GM21619 (cell line): Measurements from ENCODE around the gene TREML4.
"Not testable (repeated sequence)": the region's sequence is repeated elsewhere in the genome, so short reads cannot be mapped to it uniquely, and the experiment has no call there.

Experiments used
- ATAC-seq: cut with Tn5 transposase; IDR thresholded peaks from one replicate; pipeline ENCODE4 v1.9.1; 2021; ENCODE audit not compliant: unreplicated experiment

The TREML4 gene

DNA sequence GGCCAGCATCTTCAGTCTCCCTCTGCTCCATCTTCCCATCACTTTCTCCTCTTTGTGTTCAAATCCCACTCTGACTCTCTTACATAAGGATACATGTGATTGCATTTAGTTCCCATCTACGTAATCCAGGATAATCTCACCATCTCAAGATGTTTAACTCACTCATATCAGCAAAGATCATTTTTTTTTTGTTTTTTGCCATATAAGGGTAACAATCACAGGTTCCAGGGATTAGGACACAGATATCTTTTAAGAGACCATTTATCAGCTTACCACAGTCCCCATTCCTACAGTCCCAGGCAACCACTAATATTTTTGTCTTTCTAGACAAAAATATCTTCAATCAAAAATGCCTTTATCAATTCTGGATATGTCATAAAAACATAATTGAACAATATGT, 24.0 kb upstream of the TREML4 start:
- ATAC-seq = no peak

DNA sequence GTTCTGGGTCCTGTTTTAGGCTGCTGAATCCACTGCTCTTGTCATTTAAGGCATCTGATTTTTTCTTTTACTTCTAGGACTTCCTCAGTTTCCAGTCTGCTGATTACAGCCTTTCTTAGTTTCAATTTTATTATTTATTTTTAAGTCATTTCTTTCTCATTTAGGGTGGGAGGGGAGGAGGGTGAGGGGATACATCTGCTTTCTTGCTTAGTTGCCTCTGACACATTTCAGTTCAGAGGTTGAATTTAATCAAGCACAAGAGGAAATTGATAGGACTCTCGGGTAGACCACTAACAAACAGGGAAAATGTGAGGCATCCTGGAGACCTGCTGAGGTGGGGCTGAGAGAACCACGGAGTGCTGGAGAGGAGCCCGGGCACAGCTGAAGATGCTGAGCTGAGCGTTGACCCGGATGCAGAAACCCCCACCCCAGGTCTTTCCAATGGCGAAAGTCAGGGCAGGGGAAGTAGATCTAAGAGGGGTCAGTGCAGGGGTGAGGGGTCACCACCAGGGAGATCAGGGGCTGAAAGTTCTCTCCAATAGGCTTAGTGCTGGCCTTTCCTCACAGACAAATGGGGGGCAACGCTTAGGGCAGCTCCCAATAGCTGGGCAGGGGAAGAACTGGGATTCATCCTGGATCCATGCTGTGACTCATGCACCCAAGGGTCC, 19.6 kb upstream of the TREML4 start:
- ATAC-seq = no peak

DNA sequence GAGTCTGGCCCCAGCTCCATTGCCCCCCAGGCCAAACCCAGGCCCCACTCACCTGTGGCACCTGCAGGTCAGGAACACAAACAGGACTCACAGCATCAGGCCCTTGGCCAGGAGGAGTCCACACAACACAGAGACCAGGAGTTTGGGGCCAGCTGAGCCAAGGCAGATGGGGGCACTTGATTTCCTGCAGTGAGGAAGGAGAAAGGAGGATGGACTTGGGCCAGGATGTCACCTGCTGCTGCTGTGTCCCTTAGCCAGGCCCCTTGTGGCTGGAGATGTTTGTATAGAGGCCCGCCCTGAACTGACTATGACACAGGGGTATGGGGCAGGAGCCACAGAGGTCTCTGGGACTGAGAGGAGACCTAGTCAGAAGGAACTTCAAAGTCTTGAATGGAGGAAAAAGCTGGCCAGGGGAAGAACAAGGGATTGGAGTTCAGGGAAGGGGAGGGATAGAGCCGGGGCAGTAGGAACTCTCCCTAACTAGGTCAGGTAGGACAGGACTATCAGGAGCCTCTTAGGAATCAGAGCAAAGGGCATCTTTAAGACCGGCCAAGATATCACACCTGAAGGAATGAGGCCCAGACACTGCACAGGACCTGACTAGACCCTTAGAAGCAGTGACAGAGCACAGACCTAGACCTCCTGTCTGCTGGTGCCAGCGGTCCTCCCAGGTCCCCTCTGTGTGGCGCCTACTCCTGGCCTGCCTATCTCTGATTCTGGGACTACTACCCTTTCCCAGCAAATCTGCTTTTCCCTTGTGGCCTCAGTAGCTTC, 18.4 kb upstream of the TREML4 start:
- no peak for ATAC-seq

DNA sequence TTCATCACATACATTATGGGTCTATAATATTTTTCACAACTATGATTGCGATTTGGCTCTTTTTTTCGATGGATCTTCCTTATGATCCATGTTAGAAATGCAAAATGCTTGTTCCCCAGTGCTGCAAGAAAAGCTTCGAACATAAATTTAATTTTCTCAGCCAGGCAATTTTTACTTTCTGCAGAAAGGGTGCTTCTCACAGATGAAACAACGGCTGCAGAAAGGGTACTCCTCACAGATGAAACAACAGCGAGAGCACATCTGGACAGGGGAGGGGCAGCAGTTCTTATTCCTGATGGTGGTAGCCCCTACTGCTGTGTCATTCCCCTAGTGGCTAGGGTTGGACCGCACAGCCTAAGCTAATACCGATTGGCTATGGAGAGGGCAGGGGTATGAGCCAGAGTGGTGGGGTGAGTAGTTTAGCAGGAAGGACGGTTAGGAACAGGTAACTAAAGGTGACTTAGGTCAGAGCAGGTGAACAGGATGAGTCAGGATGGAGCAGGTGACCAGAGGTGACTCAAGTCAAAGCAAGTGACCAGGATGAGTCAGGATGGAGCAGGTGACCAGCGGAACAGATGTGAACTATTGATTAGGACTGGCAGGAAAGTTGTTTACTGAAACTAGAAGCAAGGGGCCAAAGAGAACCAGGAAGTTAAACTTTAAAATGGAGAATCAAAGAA, 13.4 kb upstream of the TREML4 start:
- no peak for ATAC-seq

DNA sequence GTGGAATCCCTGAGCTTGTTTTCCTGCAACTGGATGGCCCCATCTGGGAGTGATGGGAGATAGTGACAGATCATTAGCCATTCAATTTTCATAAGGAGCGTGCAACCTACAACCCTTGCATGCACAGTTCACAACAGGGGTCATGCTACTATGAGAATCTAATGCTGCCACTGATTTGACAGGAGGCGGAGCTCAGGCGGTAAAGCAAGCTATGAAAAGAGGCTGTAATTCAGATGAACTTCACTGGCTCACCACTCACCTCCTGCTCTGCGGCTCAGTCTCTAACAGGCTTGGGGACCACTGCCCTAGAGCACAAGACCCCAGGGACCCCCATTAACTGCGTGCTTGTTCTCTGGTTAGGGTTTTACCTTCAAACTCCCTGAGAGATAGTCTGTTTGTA, 12.4 kb upstream of the TREML4 start:
- ATAC-seq = no peak

DNA sequence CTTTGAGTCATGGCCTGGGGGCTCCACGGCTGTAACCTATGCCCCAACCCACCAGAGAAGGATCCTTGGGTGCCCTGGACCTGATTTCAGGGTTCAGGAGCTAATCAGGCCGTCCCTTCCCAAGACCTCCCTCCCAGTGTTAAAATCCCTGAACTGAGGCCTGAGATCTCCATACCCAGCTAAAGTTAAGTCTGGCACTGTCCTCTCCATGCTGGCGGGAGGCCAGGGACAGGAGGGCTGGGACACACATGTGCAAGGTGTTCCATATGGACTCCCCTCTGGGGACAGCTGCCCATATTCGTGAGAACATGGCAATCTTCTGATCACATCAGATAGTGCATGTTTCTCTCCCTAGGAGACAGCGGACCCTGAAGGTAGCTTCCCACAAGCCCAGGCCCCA, 11.5 kb upstream of the TREML4 start:
- no peak for ATAC-seq

DNA sequence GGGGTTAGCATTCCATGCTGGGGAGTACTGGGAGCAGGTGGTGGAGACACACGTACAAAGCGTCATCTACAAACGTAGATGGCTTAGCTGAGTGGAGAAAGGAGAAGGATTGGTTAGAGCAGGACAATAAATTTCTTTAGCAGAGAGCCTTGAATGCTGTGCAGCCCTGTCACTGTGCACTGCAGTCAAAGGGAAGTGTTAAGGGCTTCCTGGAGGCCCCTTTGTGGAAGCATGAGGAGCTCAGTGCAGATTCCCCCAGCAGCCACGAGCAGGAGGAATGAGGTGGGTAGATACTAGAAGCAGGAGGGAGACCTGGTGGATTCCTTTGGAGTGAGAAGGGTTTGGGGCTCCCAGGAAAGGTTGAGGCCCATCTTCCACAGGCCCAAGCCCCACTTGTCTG, 6.1 kb upstream of the TREML4 start:
- no peak for ATAC-seq

DNA sequence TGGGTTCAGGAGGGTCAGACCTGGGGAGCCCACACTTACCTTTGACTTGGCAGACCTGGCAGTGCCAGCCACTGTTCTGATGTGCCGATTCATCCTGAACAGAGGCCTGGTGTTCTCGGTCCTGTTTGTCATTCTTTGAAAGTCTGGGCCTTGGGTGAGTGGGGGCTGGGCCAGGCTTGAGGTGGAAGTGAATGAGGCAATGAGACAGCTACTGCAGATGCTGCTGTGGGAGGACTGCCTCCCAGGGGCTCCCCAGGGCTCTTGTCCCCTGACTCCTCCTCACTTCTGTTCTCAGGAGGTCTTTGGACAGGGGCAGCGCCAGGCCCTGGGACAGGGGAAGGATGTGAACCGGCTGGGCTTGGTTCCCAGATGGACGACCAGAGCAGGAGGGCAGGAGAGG, 5.6 kb upstream of the TREML4 start:
- no peak for ATAC-seq

DNA sequence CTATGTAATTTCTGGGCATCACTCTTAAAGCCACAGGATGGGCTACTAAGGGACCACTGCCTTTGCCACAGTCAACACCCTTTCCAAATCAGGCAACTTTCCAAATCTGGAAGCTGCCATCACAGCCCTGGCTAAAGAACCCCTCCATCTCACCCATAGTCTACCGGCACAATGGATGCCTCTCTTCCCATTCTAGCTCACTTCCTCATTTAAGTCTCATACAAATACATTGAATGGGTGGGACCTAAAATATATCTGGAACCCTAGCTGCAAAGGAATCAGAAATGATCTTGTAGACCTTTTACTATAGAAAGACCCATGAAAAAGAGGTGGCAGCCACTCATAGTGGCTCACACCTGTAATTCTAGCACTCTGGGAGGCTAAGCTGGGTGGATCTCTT, 3.3 kb upstream of the TREML4 start:
- ATAC-seq = no peak

DNA sequence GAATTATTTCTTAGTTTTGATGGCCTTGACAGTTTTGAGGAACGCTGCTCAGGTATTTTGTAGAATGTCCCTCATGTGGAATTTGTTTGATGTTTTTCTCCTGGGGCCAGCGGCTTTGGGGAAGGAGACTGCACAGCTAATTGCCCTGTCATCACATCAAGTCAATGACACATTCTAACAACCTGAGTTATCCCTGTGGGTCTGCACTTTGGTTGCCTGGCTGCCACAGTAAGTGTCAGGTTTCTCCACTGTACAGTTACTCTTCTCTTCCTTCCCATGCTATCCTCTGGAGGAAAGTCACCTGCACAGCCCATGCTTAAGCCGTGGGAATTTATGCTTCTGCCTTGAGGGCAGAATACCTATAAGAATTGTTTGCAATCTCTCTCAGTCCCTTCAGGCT, 1.4 kb upstream of the TREML4 start:
- ATAC-seq = no peak

DNA sequence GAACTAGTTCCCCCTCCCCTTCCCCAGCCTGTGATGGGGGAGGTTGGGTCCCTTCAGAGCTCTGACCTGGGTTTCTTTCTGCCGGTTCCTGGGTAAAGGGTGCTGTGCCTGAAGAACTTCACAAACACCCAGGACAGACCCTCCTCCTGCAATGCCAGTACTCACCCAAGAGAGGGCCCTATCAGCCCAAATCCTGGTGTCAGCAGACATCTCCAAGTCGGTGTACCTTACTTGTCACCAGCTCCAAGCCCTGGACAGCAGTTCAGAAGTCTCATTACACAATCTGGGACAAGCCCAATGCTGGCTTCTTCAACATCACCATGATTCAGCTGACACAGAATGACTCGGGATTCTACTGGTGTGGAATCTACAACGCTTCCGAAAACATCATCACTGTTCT, 467 bp downstream of the TREML4 start:
- no peak for ATAC-seq

DNA sequence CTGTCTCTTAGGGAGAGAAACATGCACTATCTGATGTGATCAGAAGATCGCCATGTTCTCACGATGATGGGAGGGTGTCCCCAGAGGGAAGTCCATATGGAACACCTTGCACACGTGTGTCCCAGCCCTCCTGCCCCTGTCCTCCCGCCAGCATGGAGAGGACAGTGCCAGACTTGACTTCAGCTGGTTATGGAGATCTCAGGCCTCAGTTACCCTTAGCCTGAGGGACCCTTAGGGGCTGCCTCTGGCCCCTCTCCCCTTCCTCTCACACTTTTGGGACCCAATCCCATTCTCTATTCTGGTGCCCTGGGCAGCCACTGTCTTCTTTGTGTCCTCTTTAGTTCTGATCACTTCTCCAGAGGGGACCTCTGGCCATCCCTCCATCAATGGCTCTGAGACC, 1.6 kb downstream of the TREML4 start:
- ATAC-seq = no peak

DNA sequence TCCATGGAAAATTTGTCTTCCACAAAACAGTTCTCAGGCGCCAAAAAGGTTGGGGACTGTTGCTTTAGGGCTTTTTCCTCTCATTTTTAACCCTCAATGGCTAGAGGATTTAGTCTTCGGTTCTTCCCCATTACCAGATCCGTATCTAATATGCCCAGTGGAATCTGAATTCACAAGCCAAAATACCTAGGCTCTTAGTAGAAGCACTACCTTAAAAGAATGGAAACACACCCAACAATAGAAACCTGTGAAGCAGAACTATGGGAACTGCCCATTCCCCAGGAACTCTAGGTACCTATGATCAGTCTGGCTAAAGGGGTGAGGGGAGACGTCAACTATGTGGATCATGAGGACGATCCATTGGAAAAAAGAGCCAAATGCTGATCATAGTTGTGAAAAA, 3.1 kb downstream of the TREML4 start:
- ATAC-seq = no peak

DNA sequence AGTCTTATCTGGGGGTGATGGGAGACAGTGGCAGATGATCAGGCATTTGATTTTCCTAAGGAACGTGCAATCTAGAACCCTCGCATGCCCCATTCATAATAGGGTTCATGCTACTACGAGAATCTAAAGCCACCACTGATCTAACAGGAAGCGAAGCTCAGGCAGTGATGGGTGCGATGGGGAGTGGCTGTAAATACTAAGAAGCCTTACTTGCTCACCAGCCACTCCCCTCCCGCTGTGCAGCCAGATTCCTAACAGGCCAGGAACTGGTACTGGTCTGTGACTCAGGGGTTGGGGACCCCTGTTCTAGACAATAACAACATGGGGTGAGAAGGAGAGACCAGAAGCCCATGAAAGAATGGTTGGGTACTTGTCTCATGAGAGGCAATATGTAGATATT, 4.5 kb downstream of the TREML4 start:
- ATAC-seq = no peak

DNA sequence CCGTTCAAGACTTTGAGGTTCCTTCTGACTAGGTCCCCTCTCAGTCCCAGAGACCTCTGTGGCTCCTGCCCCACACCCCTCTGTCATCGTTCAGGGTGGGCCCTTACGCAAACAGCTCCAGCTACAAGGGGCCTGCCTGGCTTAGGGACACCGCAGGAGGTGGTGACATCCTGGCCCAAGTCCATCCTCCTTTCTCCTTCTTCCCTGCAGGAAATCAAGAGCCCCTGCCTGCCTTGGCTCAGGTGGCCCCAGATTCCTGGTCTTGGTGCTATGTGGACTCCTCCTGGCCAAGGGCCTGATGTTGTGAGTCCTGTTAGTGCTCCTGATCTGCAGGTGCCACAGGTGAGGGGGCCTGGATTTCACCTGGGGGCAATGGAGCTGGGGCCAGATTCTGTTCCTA, 8.1 kb downstream of the TREML4 start:
- ATAC-seq = no peak

DNA sequence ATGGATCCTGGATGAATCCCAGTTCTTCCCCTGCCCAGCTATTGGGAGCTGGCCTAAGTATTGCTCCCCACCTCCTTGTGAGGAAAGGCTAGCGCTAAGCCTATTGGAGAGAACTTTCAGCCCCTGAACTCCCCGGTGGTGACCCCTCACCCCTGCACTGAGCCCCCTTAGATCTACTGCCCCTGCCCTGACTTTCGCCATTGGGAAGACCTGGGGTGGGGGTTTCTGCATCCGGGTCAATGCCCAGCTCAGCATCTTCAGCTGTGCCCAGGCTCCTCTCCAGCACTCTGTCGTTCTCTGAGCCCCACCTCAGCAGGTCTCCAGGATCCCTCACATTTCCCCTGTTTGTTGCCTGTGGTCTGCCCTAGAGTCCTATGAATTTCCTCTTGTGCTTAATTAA, 9.0 kb downstream of the TREML4 start:
- ATAC-seq = no peak

DNA sequence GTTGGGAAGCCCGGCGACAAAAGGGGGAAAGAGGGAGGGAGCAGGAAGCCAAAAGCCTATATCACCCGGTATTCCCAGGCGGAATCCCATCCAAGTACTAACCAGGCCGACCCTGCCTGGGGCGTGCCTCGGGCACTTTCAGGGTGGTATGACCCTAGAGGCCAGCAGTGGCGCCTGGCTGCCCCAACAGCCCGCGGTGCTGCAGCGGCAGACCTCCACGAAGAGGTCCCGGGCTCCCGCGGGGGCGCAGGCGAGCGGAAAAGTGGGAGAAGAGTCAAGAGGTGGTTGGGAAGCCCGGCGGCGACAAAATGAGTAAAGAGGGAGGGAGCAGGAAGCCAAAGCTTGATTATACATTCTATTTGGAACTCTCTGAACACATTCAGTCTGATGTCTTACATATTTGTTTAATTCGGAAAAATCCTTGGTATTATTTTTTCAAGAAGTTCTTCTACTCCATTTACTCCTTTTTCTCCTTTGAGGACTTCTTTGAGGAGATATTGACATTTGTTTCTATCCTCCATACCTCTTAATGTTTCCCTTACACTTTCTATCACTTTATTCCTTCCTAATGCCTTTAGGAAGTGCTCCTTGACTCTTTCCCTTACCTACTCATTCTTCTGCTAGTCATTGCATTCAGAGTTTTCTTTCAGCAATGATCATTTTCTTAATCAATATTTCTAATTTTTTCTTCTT, 11.5 kb downstream of the TREML4 start:
- ATAC-seq = no peak

DNA sequence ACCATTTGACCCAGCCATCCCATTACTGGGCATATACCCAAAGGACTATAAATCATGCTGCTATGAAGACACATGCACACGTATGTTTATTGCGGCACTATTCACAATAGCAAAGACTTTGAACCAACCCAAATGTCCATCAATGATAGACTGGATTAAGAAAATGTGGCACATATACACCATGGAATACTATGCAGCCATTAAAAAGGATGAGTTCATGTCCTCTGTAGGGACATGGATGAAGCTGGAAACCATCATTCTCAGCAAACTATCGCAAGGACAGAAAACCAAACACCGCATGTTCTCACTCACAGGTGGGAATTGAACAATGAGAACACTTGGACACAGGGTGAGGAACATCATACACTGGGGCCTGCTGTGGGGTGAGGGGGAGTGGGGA, 18.4 kb downstream of the TREML4 start:
- ATAC-seq = not testable (repeated sequence)

DNA sequence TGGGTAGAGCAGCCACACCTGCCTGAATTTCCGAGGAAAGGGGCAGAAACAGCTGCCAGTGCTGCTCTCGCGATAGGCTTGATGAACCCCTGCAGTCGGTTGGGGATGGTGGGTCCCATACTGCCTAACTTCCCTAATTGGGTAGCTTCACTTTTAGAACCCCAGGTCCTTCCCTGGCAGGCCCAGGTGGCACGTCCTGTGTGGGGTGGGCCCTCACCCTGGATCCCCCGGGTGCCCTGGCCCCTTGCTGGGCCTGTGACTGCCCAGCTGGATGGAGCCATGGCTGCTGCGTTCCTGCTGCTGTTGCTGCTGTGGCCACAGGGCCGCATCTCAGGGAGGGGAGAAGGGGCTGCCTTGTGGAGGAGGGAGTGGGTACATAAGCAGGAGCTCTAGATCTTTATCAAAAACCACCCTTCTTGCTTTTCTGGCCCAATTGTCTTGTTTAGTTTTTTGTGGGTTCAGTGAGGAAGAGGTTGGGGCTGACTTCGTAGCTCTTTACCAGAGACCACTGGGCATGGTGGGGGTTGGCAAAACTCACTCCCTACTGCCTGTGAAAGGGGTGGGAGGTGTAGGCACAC, 19.2 kb downstream of the TREML4 start:
- no peak for ATAC-seq

DNA sequence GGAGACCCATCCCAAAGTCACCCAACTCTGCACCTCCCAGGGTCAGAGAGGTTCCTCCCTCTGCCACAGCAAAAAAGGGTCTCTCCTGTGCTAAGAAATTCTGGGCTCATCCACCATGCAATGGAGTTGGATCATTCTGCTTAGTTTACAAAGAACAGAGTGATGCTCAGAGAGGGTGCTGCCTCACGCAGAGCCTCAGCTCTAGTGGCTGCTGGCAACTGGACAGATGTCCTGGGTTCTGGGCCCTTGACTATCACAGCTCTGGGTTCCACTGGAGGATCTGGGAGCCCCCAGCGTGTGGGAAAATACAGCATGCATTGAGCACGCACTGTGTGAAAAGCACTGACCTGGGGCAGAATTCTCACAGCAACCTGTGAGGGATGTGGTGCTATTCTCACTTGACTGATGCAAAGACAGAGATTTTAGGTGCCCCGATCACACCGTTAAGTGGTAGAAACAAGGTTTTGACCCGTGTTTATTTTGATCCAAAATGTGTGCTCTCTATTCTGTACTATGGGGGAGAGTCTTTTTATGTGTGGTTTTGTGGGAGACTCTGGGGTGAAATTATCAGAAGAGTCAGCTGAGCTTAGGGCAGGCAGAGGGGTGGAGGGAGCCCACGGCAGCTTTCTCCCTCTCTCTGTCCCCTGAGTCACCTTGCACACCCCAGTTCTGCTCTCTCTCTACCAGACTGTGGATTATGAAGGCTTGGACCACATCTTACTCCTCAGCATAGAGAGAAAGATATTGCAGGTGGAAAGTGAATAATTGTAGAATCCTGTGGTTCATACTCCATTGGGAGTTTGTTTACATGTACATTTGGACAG, 19.9 kb downstream of the TREML4 start:
- no peak for ATAC-seq
